Liver (tissue), 3 donors: ENCODE measurements around the gene SLC4A11.

ENCODE experiments used
- GABPA ChIP-seq, 2 donors: IDR thresholded peaks in 1 of 2; conservative IDR thresholded peaks in 1 of 2; 2 replicates each; pipeline ENCODE4 v1.6.1; 2016; ENCODE audit warnings: antibody characterized with exemption in 2 of 2, mild to moderate bottlenecking in 1 of 2, moderate library complexity in 1 of 2
- HNF4G ChIP-seq: IDR thresholded peaks from 2 replicates; pipeline ENCODE4 v1.6.1; 2016; ENCODE audit warnings: antibody characterized with exemption
- JUND ChIP-seq, 2 donors: IDR thresholded peaks; 2 replicates each; pipeline ENCODE4 v1.6.1; 2016; ENCODE audit warnings: antibody characterized with exemption in 2 of 2
- RAD21 ChIP-seq, 2 donors: IDR thresholded peaks; 2 replicates each; pipeline ENCODE4 v1.6.1; 2016; ENCODE audit warnings: antibody characterized with exemption in 2 of 2, mild to moderate bottlenecking in 2 of 2
- SP1 ChIP-seq: IDR thresholded peaks from 2 replicates; pipeline ENCODE4 v1.6.1; 2018; ENCODE audit warnings: antibody characterized with exemption, mild to moderate bottlenecking
- TAF1 ChIP-seq: conservative IDR thresholded peaks from 2 replicates; pipeline ENCODE4 v1.6.1; 2016; ENCODE audit warnings: antibody characterized with exemption, mild to moderate bottlenecking
- YY1 ChIP-seq: IDR thresholded peaks from 2 replicates; pipeline ENCODE4 v1.6.1; 2016; ENCODE audit warnings: antibody characterized with exemption, mild to moderate bottlenecking
- TF ChIP-seq, protein P1 (sequence below): fragments of 150-350 bp; IDR thresholded peaks from 2 replicates; pipeline ENCODE4 v1.5.1; 2017; ENCODE audit warnings: improper control_type of control experiment, low read depth, low read length; ENCODE audit not compliant: missing input control
- TF ChIP-seq, protein P2 (sequence below): IDR thresholded peaks from 2 replicates; pipeline ENCODE4 v1.6.1; 2016; ENCODE audit warnings: antibody characterized with exemption
- TF ChIP-seq, protein P3 (sequence below): IDR thresholded peaks from 2 replicates; pipeline ENCODE4 v1.6.1; 2016; ENCODE audit warnings: antibody characterized with exemption, mild to moderate bottlenecking
- TF ChIP-seq, protein P4 (sequence below): IDR thresholded peaks from 2 replicates; pipeline ENCODE4 v1.6.1; 2016; ENCODE audit warnings: antibody characterized with exemption
- donor health status: healthy.
- donor health status: healthy.

DNA sequence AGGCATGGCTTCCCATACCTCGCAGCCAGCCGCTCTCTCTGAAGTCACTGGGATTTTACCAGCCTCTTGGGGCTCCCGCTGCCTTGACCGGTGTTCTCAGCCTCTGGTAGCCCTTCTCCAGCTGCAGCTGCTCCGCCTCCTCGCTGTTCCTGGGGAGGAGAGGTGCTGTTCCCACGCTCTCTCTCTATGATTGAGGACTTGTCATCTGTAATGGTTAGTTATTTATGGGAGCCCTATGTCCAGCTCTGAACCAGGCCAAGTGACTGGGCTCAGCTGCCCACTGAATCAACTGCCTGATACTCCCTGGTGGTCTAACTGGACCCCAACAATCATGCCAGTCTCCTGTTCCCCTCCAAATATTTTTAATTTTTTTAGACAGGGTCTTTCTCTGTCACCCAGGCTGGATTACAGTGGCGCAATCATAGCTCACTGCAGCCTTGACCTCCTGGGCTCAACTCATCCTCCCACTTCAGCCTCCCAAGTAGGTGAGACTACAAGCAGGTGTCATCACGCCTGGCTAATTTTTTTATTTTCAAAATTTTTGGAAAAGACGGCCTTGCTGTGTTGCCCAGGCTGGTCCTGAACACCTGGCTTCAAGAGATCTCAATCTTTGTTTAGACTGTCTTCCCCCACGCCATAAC, 4.8 kb upstream of the SLC4A11 start:
- TF ChIP-seq, protein P1, sequence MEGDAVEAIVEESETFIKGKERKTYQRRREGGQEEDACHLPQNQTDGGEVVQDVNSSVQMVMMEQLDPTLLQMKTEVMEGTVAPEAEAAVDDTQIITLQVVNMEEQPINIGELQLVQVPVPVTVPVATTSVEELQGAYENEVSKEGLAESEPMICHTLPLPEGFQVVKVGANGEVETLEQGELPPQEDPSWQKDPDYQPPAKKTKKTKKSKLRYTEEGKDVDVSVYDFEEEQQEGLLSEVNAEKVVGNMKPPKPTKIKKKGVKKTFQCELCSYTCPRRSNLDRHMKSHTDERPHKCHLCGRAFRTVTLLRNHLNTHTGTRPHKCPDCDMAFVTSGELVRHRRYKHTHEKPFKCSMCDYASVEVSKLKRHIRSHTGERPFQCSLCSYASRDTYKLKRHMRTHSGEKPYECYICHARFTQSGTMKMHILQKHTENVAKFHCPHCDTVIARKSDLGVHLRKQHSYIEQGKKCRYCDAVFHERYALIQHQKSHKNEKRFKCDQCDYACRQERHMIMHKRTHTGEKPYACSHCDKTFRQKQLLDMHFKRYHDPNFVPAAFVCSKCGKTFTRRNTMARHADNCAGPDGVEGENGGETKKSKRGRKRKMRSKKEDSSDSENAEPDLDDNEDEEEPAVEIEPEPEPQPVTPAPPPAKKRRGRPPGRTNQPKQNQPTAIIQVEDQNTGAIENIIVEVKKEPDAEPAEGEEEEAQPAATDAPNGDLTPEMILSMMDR, result no peak
- TF ChIP-seq YY1 (no peak), SP1 (no peak), TAF1 (no peak), HNF4G (no peak), RAD21 (IDR thresholded peaks at IDR 0.05) (no peak), JUND (IDR thresholded peaks at IDR 0.05) (no peak), GABPA (IDR thresholded peaks at IDR 0.05 in 1 of 2, conservative IDR thresholded peaks at IDR 0.05 in 1 of 2) (no peak)
- TF ChIP-seq, protein P2, sequence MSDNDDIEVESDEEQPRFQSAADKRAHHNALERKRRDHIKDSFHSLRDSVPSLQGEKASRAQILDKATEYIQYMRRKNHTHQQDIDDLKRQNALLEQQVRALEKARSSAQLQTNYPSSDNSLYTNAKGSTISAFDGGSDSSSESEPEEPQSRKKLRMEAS, result no peak
- TF ChIP-seq, protein P3, sequence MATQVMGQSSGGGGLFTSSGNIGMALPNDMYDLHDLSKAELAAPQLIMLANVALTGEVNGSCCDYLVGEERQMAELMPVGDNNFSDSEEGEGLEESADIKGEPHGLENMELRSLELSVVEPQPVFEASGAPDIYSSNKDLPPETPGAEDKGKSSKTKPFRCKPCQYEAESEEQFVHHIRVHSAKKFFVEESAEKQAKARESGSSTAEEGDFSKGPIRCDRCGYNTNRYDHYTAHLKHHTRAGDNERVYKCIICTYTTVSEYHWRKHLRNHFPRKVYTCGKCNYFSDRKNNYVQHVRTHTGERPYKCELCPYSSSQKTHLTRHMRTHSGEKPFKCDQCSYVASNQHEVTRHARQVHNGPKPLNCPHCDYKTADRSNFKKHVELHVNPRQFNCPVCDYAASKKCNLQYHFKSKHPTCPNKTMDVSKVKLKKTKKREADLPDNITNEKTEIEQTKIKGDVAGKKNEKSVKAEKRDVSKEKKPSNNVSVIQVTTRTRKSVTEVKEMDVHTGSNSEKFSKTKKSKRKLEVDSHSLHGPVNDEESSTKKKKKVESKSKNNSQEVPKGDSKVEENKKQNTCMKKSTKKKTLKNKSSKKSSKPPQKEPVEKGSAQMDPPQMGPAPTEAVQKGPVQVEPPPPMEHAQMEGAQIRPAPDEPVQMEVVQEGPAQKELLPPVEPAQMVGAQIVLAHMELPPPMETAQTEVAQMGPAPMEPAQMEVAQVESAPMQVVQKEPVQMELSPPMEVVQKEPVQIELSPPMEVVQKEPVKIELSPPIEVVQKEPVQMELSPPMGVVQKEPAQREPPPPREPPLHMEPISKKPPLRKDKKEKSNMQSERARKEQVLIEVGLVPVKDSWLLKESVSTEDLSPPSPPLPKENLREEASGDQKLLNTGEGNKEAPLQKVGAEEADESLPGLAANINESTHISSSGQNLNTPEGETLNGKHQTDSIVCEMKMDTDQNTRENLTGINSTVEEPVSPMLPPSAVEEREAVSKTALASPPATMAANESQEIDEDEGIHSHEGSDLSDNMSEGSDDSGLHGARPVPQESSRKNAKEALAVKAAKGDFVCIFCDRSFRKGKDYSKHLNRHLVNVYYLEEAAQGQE, result no peak
- TF ChIP-seq, protein P4, sequence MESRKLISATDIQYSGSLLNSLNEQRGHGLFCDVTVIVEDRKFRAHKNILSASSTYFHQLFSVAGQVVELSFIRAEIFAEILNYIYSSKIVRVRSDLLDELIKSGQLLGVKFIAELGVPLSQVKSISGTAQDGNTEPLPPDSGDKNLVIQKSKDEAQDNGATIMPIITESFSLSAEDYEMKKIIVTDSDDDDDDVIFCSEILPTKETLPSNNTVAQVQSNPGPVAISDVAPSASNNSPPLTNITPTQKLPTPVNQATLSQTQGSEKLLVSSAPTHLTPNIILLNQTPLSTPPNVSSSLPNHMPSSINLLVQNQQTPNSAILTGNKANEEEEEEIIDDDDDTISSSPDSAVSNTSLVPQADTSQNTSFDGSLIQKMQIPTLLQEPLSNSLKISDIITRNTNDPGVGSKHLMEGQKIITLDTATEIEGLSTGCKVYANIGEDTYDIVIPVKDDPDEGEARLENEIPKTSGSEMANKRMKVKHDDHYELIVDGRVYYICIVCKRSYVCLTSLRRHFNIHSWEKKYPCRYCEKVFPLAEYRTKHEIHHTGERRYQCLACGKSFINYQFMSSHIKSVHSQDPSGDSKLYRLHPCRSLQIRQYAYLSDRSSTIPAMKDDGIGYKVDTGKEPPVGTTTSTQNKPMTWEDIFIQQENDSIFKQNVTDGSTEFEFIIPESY, result no peak
